Activated naive CD4-positive, alpha-beta T cell treated with anti-CD3 and anti-CD28 coated beads, Interleukin-2, amount 10 ng/mL, durations not matched to agents 7 days and 5 days (primary cell): ENCODE measurements around the gene EDA2R.

Experiments
- CTCF ChIA-PET: fragments of 350-600 bp; sonication (Branson Sonifier 250); formaldehyde crosslinking; loops from one replicate; lab custom pipeline; 2021; ENCODE audit warnings: antibody characterized with exemption; lab: Charles Lee
- DNase-seq: peaks from one replicate; pipeline ENCODE4 v3.0.0-alpha.2; 2020
- H3K27ac Mint-ChIP-seq: one replicate; pipeline ENCODE4 v1.8.0; 2021; ENCODE audit warnings: mild to moderate bottlenecking, moderate library complexity, mixed read lengths
- H3K27me3 Mint-ChIP-seq: one replicate; pipeline ENCODE4 v1.8.0; 2021; ENCODE audit warnings: mild to moderate bottlenecking, mixed read lengths
- H3K36me3 Mint-ChIP-seq: one replicate; pipeline ENCODE4 v1.8.0; 2021; ENCODE audit warnings: mixed read lengths
- H3K4me1 Mint-ChIP-seq: one replicate; pipeline ENCODE4 v1.8.0; 2021; ENCODE audit warnings: mixed read lengths
- H3K4me3 Mint-ChIP-seq: one replicate; pipeline ENCODE4 v1.8.0; 2021; ENCODE audit warnings: mild to moderate bottlenecking, moderate library complexity, mixed read lengths
- H3K9me3 Mint-ChIP-seq: one replicate; pipeline ENCODE4 v1.8.0; 2021; ENCODE audit warnings: mixed read lengths

The EDA2R gene

DNA sequence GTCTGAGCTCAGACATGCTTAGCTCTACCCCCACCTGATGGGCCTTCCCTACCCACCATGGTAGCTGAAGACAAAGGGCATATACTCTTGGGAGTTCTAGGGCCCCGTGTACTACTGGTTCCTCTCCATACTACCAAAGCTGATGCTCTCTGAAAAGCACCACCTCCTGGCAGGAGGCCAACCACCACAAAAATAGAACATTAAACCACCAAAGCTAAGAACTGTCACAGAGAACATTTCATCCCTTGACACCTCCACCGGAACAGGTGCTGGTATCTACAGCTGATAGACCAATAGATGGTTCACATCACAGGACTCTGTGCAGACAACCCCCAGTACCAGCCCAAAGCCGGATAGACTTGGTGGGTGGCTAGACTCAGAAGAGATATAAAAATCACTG is 13.4 kb downstream of the EDA2R start:
- Mint-ChIP-seq H3K36me3 (no peaks in the 10 kb centered on the region), H3K27me3 (no peaks in the 10 kb centered on the region), H3K4me1 (peaks cover 3% of the 10 kb centered on the region), H3K9me3 (peaks cover 2% of the 10 kb centered on the region), H3K27ac (no peak overlapping the region), H3K4me3 (no peak overlapping the region)
- no peak for DNase-seq
- CTCF ChIA-PET, result no interaction called here

DNA sequence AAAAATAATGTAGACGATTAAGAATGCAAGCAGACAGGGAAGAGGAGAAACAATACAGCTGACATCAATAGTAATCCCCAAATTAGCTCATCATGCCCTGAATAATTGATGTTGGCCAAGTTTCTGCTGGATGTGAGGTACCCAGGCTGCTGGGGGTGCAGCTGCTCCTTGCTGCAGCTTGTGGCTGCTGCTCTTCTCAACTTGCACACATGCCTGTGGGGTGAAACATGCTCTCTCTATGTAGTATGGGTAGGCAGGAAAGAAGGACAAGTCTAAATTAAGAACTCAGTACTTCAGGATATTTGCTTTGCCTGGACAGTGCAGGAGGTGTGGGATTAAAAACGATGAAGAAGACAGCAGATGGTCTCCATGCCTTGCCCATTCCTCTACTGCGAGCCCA is 16.7 kb downstream of the EDA2R start:
- no peak for DNase-seq
- no peaks in the 10 kb centered on the region for H3K27me3 Mint-ChIP-seq
- H3K4me1 Mint-ChIP-seq, result no peaks in the 10 kb centered on the region
- H3K27ac Mint-ChIP-seq, result no peak overlapping the region
- CTCF ChIA-PET, result no interaction called here
- no peak overlapping the region for H3K4me3 Mint-ChIP-seq
- H3K36me3 Mint-ChIP-seq, result no peaks in the 10 kb centered on the region
- H3K9me3 Mint-ChIP-seq, result no peaks in the 10 kb centered on the region

DNA sequence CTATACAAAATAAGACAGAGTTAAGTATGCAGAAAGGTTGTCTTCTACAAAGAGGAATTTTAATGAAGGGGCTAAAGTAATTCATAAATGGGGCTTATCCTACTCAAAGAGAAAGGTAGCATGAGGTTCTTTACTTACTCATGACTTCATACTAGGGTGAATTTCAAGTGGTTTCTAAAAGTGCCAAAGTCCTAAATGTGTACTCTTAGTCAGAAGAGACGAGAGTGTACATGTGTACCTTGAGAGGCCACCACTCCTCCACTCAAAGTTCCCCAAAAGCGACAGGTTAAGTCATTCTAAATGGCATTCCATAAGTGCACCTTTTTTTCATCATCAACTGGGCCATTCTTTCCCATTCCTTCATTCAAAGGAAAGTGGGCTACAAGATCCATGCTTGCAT is 21.9 kb downstream of the EDA2R start:
- Mint-ChIP-seq H3K36me3 (peaks cover 3% of the 10 kb centered on the region), H3K27ac (no peak overlapping the region), H3K27me3 (no peaks in the 10 kb centered on the region), H3K4me1 (no peaks in the 10 kb centered on the region), H3K9me3 (no peaks in the 10 kb centered on the region), H3K4me3 (no peak overlapping the region)
- CTCF ChIA-PET, result no interaction called here
- DNase-seq, result no peak

DNA sequence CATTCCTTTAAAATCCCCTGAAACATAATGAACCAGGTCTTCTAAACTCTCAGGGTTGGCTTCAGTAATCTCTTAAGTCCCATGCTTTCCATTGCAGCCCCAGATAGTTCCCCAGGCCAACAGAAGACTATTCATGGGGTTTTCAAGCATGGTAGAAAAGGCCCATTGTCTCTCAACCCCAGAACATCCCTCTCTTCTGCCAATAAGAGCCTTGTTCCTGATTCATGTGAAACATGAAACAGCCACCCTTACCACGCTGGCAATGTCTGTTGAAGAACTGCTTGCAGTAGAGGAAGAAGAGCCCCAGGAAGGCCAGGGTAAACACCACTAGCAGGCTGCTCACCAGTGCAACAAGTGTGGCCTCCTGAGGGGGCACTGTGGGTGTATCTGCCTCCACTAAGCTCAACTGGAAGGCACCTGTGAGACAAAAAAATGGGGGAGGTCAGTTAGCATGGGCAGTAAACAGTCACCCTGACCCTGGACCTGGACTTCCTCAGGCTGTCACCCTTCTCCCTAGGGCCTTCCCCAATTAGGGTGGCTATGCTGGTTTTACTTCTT is 36.4 kb downstream of the EDA2R start:
- Mint-ChIP-seq H3K27ac (no peak overlapping the region), H3K36me3 (no peaks in the 10 kb centered on the region), H3K27me3 (no peaks in the 10 kb centered on the region), H3K9me3 (peaks cover under 1% of the 10 kb centered on the region), H3K4me3 (no peak overlapping the region), H3K4me1 (no peaks in the 10 kb centered on the region)
- DNase-seq, result no peak
- CTCF ChIA-PET, result no interaction called here

DNA sequence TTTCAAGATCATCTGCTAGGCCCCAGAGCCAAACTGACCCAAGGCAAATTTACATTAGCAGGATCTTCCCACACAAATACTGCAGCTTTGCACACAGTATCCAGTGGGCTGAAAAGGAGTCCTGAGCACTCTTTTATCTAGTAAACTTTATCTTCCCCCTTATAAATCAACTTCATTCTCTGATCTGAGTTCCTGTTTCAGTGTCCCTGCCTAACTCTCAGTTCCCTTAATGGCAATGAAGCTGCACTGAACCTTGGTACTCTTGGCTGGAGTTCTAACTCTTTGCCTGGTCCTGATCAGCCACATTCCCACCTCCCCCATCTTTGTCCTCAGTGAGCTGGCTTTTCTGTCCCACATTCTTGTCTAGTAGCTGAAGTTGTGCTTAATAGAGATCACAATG is 37.4 kb downstream of the EDA2R start:
- DNase-seq, result no peak
- no peak overlapping the region for H3K27ac Mint-ChIP-seq
- no peak overlapping the region for H3K4me3 Mint-ChIP-seq
- peaks cover 2% of the 10 kb centered on the region for H3K36me3 Mint-ChIP-seq
- no peaks in the 10 kb centered on the region for H3K4me1 Mint-ChIP-seq
- CTCF ChIA-PET, result no interaction called here
- H3K9me3 Mint-ChIP-seq, result no peaks in the 10 kb centered on the region
- no peaks in the 10 kb centered on the region for H3K27me3 Mint-ChIP-seq

DNA sequence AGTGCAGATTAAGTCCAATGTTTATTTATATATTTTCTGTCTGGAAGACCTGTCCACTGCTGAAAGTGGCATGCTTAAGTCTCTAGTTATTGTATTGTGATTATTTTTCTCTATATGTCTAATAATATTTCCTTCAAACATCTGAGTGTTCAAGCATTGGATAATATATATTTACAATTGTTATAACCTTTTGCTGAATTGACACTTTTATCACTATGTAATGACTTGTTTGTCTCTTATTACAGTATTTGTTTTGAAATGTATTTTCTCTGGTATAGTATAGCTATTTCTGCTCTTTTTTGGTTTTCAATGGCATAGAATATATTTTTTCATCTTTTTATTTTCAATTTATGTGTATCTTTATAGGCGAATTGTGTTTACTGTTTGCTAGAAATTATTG is 59.7 kb downstream of the EDA2R start:
- H3K27ac Mint-ChIP-seq, result no peak overlapping the region
- peaks cover 2% of the 10 kb centered on the region for H3K9me3 Mint-ChIP-seq
- no peaks in the 10 kb centered on the region for H3K4me1 Mint-ChIP-seq
- H3K36me3 Mint-ChIP-seq, result no peaks in the 10 kb centered on the region
- H3K27me3 Mint-ChIP-seq, result no peaks in the 10 kb centered on the region
- DNase-seq, result no peak
- CTCF ChIA-PET, result no interaction called here
- H3K4me3 Mint-ChIP-seq, result no peak overlapping the region

DNA sequence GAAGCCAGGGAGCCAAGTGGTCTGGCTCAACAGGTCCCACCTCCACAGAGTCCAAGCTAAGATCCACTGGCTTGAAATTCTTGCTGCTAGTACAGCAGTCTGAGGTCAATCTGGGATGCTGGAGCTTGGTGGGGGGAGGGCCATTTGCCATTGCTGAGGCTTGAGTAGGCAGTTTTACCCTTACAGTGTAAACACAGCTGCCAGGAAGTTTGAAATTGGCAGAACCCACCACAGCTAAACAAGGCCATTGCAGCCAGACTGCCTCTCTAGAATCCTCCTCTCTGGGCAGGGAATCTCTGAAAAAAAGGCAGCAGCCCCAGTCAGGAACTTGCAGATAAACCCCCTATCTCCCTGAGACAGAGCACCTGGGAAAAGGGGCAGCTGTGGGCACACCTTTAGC is 84.9 kb downstream of the EDA2R start:
- no peaks in the 10 kb centered on the region for H3K36me3 Mint-ChIP-seq
- no peak overlapping the region for H3K4me3 Mint-ChIP-seq
- no peaks in the 10 kb centered on the region for H3K4me1 Mint-ChIP-seq
- no peaks in the 10 kb centered on the region for H3K9me3 Mint-ChIP-seq
- H3K27me3 Mint-ChIP-seq, result no peaks in the 10 kb centered on the region
- DNase-seq, result no peak
- CTCF ChIA-PET, result no interaction called here
- no peak overlapping the region for H3K27ac Mint-ChIP-seq

DNA sequence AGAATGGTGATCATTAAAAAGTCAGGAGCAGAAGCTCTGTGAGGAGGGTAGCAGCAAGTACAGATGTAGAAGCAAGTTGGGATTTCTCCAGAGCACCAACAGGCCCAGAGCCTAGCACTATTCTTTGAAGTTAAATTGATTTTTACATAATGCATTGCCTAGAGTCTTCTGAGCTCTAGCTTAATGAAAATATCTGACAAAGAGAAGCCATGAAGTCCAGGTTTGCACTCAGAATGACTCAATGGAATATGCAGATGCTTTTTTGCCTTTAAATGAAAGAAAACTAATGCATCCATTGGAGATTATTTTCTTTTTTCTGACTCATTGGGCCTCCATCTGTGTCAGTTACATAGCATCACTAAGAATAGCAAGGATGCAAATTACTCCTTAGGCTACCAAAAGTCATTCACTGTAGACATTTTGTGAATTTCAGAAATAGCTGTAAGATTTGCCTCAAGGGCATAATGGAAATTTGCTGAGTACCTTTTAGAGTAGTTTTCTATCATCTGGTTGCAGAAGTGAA is 91.0 kb downstream of the EDA2R start:
- Mint-ChIP-seq H3K36me3 (no peaks in the 10 kb centered on the region), H3K27ac (no peak overlapping the region), H3K27me3 (no peaks in the 10 kb centered on the region), H3K4me3 (no peak overlapping the region), H3K9me3 (no peaks in the 10 kb centered on the region), H3K4me1 (no peaks in the 10 kb centered on the region)
- DNase-seq, result no peak
- CTCF ChIA-PET, result no interaction called here
